NCI-H510A treated with DMSO at 0.1 percent for 48 hours (cell line): Measurements from ENCODE around the gene GOLGA2.
A peak's percentile ranks its signal among the peaks of the same experiment; 100 is the strongest.

Experiments used
- DNase-seq: peaks from one replicate; lab custom pipeline; 2025; lab: John Stamatoyannopoulos, UW

GOLGA2 gene

DNA sequence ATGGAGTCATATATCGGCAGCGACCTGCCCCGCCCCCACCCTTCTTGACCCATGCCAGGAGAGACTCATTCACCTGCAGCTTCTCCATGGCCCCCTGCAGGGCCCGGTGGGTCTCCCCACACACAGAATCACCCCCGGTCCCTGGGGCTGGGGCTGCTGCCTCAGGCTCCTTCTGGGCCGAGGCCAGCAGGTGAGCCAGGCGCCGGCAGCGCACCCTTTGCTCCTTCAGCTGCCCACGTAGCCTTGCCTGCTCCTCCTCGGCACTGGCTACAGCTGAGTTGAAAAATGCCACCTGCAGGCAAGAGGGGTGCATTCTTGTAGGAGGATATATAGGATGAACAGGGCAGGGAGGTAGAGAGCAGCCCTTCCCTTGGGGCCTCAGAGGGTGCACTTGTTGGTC lies 17.9 kb downstream of the GOLGA2 start:
- DNase-seq, result no peak

- no peak for DNase-seq
Observed at GRCh38 chr9:128257086-128257825, 18.6 kb downstream of the GOLGA2 start.

GRCh38 chr9:128254855-128255759 lies 20.7 kb downstream of the GOLGA2 start:
- peak; percentile 21 for DNase-seq

- DNase-seq, result no peak
Observed at GRCh38 chr9:128254362-128254761, 21.4 kb downstream of the GOLGA2 start.

DNA sequence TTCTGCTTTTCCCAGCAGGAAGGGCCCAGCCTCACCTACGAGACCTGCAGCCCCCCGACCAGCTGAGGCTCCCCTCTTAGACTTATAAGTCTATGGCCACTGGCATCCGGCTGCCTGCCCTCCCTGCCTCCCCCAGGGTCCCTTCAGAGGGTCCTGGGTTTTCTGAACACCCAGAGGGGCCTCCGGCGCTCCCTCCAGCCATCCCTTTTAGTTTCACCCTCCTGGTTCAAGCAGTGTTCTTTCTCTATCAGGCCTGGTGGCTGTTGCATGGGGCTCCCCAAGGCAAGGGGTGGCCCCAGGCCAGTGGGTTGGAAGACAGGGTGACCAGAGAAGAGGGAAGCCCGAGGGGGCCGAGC lies 21.8 kb downstream of the GOLGA2 start:
- no peak for DNase-seq

DNA sequence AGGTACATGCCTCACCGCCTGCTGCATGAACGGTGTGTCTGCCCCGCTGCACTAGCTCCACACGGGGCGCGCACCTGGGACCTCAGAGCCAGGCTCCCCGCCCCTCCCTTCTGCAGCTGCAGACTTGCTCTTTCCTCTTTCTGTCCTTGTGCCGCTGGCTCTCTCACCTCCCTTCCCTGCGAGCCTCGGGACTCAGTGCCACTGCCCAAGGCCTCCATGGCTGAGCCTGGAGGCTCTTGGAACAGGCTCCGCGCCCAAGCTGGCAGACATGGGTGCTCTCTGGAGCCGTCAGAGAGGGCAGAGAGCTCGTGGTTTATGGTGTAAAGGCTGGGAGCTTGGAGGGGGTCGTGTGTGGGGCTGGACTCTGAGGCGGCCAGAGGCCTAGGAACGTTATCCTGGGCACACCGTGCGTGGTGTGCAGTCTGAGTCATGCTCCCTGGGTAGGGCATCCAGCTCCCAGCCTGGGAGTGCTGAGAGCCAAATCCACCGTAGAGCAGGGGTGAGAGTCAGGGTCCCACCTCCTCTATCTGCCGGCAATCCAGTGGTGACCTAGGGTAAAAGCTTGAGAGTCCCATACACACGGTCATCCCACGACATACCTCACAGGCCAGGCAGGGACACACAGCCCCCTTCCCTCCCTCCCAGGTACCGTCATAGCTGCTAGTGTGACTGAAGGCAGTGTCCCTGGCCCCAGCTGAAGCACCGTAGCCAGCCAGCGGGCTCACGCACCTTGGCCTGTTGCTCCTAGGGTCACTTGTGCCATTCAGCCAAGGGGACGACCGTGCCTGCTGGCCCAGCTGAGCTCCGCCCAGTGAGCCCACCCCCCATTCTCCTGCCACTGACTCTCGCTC lies 22.4 kb downstream of the GOLGA2 start:
- no peak for DNase-seq

DNA sequence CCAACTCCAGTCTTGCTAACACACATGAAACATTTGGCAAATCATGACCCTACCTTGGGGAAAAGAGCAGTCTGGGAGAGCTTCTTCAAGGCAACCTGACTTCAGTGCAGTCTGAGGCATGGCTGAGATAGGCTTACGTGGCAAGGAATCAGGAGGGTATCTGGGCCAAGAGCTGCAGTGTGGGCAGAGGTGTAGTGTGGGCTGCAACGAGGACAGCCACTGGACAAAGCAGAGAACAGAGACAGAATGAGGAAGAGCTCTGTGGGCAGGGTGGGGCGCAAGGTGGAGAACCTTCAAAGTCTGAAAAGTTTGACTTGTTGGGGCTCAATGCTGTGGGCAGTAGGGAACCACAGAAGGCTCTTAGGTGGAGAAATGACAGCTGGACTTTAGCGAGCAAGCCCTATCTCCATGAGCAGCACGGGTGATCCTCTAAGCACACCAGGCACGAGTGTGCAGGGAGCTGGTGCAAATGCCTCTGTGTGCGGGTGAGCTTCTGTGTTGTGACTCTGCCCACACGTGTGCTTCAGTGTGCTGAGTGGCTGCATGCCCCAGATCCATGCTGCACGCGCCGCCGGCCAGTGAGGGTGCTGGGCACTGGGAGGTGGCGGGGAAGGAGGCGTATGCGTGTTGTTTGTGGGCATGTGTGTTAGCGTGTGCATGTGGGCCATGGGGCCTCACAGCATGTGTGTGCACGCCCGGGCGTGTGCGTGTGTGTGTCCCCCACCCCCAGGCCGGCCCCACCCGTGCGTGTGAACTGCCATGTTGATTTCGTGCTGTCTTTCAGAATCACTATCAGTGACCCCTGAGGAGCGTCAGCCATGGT lies 23.3 kb downstream of the GOLGA2 start:
- DNase-seq, result no peak

DNA sequence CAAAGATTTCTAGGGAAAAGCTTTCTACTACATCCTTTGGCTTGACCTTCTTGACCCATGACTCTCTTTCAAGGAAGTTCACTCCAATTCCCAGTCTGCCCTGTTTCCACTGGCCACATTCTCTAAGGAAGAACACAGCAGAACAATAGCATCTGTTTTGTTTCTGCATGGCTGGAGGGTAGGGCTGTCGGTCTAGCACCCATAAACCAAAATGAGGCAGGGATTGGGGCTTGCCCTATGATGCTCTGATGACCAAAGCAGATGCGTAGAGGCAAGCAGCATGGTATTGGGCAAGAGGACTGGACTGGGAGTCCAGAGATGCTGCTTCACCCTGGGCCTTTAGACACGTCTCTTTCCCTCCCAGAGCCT lies 24.1 kb downstream of the GOLGA2 start:
- no peak for DNase-seq

- no peak for DNase-seq
Observed at GRCh38 chr9:128250839-128251731, 24.7 kb downstream of the GOLGA2 start.

DNA sequence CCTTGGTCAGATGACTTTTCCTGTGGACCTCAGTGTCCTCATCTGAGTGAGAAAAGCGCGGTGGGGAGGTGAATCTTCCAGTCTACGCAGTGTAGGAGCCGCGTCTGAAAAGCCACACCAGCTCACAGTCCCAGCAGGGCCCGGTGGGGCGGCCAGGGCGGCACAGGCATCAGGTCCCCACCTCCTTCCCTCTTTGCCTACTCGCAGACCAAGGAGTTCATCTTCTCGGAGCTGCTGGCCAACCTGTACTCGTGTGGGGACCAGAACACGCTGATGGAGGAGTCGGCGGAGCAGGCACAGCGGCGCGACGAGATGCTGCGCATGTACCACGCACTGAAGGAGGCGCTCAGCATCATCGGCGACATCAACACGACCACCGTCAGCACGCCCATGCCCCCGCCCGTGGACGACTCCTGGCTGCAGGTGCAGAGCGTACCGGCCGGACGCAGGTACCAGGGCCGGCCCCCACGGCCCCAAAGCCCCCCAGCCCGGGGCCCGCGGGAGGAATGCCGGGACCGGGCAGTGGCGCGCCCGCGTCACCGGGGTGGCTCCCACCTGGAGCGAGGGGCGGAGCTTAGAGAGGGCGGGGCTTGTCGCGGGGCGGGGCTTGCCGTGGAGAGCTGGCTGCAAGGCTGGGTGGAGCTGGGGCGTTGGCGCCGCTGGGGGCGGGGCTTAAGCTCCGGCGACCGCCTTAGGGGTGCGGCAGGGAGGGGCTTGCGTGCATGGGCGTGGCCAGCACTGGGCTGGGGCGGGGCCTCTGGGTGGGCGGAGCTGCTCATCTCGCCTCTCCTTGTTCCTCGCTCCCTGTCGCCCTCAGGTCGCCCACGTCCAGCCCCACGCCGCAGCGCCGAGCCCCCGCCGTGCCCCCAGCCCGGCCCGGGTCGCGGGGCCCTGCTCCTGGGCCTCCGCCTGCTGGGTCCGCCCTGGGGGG lies 25.6 kb downstream of the GOLGA2 start:
- no peak for DNase-seq

GRCh38 chr9:128249558-128249907 lies 26.3 kb downstream of the GOLGA2 start:
- DNase-seq, result no peak

DNA sequence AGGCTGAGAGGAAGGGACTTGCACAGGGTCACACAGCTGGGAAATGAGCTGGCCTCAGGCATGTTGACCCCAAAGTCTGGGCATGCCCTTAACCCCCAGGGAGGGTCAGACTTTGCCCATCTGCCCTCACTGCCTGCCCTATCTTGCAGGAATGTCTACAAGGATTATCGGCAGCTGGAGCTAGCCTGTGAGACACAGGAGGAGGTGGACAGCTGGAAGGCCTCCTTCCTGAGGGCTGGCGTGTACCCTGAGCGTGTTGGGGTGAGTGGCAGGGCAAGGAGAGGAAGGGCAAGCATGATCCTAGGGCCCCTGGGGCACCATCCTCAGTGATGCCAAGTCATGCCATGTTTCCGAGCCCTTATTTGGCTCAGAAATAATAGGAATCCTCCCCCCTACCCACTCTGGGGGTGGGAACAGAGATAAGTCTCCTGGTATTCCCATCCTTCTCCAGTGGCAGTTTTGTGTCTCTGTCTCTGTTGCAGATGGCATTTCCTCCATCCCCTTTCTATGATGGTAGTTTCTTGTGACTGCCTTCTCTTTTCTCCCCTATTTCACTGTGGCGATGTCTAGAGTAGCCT lies 28.5 kb downstream of the GOLGA2 start:
- DNase-seq, result no peak

DNA sequence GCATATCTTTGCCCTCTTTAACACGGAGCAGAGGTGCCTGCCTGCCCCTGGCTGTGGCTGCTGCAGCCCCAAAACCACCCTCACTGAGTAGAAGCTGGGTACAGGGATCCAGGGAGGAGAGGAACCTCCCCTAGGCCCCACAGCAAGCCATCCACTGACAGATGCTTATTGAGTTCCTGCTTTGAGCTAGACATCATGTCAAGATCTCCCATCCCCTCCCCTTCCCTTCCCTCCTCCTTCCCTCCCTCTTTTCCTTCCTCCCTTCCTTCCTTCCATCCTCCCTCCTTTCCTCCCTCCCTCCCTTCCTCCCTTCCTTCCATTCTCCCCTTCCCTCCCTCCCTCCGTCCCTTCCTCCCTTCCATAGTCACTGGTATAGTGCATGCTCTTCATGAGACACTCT lies 29.3 kb downstream of the GOLGA2 start:
- DNase-seq, result no peak

GRCh38 chr9:128245421-128246151 lies 30.2 kb downstream of the GOLGA2 start:
- DNase-seq, result no peak

GRCh38 chr9:128244837-128245231 lies 31.0 kb downstream of the GOLGA2 start:
- no peak for DNase-seq

DNA sequence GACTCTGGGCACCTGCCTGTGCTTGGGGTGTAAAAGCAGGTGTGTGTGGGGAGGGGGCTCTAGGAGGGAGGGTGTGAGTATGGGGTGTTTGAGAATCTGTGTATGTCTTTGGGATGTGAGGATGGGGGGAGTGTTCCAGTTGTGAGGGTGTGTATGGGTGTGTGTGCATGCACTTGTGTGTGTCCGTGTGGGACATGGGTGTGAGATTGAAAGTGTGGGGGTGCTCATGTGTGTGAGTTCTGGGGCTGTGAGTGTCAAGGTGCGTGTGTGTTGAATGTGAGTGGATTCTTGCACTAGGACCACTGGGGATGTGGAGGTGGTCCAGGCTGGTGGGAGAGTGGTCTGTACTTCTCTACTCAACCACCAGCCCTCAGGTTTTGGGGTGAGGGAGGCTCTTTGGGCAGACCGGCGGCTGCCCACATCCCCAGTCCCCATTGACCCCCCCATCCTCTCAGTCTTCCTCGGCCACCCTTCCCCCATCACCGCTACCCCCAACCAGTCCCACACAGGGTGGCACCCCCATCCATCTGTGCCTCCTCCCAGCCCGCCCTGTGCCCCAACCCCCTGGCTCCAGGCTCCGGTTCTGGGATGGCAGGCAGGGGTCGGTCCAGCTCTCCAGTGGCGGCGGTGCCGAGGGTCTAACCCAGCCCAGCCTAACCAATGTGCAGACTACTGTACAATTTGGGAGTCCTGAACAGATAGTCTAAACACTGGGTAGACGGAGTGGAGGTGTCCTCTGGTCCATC lies 31.5 kb downstream of the GOLGA2 start:
- no peak for DNase-seq

- DNase-seq, result no peak
Observed at GRCh38 chr9:128243215-128244018, 32.4 kb downstream of the GOLGA2 start.
